OCI-LY1 (cell line): ENCODE measurements around the gene HMGB3.
A peak's percentile ranks its signal among the peaks of the same experiment; 100 is the strongest.
"Not testable (repeated sequence)": the region's sequence is repeated elsewhere in the genome, so short reads cannot be mapped to it uniquely, and the experiment has no call there.

Source experiments
- H2AFZ ChIP-seq: fragments of 200-600 bp; sonication (generic), shearing (Covaris generic); 2 replicates; pipeline ENCODE4 v1.6.0; 2014; ENCODE audit warnings: antibody characterized with exemption, mild to moderate bottlenecking, low read length
- H3F3A ChIP-seq: fragments of 200-600 bp; sonication (generic), shearing (Covaris generic); 2 replicates; pipeline ENCODE4 v1.6.0; 2014; ENCODE audit warnings: mild to moderate bottlenecking, antibody characterized with exemption, low read length, moderate library complexity; ENCODE audit not compliant: insufficient read depth
- H3K27ac ChIP-seq: fragments of 200-600 bp; sonication (generic); 2 replicates; pipeline ENCODE4 v1.5.1; 2014; ENCODE audit warnings: low read length, mixed run types, mild to moderate bottlenecking, low read depth; ENCODE audit not compliant: poor library complexity, severe bottlenecking
- H3K27me3 ChIP-seq: fragments of 200-600 bp; sonication (generic); 2 replicates; pipeline ENCODE4 v1.6.0; 2014; ENCODE audit warnings: antibody characterized with exemption, mild to moderate bottlenecking, low read length, moderate library complexity; ENCODE audit not compliant: insufficient read depth
- H3K36me3 ChIP-seq: fragments of 200-600 bp; sonication (generic); 2 replicates; pipeline ENCODE4 v1.6.1; 2014; ENCODE audit warnings: mild to moderate bottlenecking, antibody characterized with exemption, low read length, moderate library complexity, mixed read lengths; ENCODE audit not compliant: insufficient read depth
- H3K4me1 ChIP-seq: fragments of 200-600 bp; sonication (generic); 2 replicates; pipeline ENCODE4 v1.5.1; 2014; ENCODE audit warnings: mild to moderate bottlenecking, low read length, moderate library complexity; ENCODE audit not compliant: insufficient read depth, severe bottlenecking
- H3K4me2 ChIP-seq: fragments of 200-600 bp; sonication (generic), shearing (Covaris generic); 2 replicates; pipeline ENCODE4 v1.6.1; 2014; ENCODE audit warnings: low read length
- H3K4me3 ChIP-seq: fragments of 200-600 bp; sonication (generic); 2 replicates; pipeline ENCODE4 v1.5.1; 2014; ENCODE audit warnings: low read length, low read depth, mild to moderate bottlenecking, mixed read lengths; ENCODE audit not compliant: poor library complexity, severe bottlenecking
- H3K79me2 ChIP-seq: fragments of 200-600 bp; shearing (Covaris generic); 2 replicates; pipeline ENCODE4 v1.6.1; 2016; ENCODE audit warnings: mixed run types, low read length, mixed read lengths; ENCODE audit not compliant: insufficient read depth
- H3K9ac ChIP-seq: fragments of 200-600 bp; sonication (generic), shearing (Covaris generic); 2 replicates; pipeline ENCODE4 v1.6.1; 2014; ENCODE audit warnings: mild to moderate bottlenecking, low read length, mixed read lengths
- H3K9me2 ChIP-seq: fragments of 200-600 bp; sonication (generic), shearing (Covaris generic); 2 replicates; pipeline ENCODE4 v1.6.1; 2014; ENCODE audit warnings: low read depth, mild to moderate bottlenecking, low read length, mixed read lengths
- H3K9me3 ChIP-seq: fragments of 200-600 bp; shearing (Covaris generic); 2 replicates; pipeline ENCODE4 v1.6.1; 2014; ENCODE audit warnings: low read length, mixed read lengths
- H4K20me1 ChIP-seq: fragments of 200-600 bp; sonication (generic), shearing (Covaris generic); 2 replicates; pipeline ENCODE4 v1.6.0; 2016; ENCODE audit warnings: mild to moderate bottlenecking, low read length; ENCODE audit not compliant: insufficient read depth
- CTCF ChIP-seq: fragments of 200-600 bp; sonication (generic), shearing (Covaris generic); IDR thresholded peaks from 2 replicates; pipeline ENCODE4 v1.5.1; 2017; ENCODE audit warnings: mild to moderate bottlenecking, antibody characterized with exemption, low read length, moderate library complexity, mixed read lengths
- EZH2 ChIP-seq: fragments of 200-600 bp; sonication (generic), shearing (Covaris generic); IDR thresholded peaks from 2 replicates; pipeline ENCODE4 v1.8.0; 2017; ENCODE audit warnings: borderline replicate concordance, mixed run types, mild to moderate bottlenecking, antibody characterized with exemption, low read length, moderate library complexity, mixed read lengths

The HMGB3 gene

GRCh38 chrX:150983521-150984168, 510 bp downstream of the HMGB3 start:
- H3K27ac ChIP-seq: no peak overlapping the region
- no peak overlapping the region for H2AFZ ChIP-seq
- H3K4me2 ChIP-seq: peak overlapping the region; percentile 45; the same call in 1 of the 2 replicates

GRCh38 chrX:150984169-150984824, 1.2 kb downstream of the HMGB3 start:
- Histone ChIP-seq H3F3A (no peaks in the 10 kb centered on the region), H3K27ac (no peak overlapping the region), H3K9me3 (no peaks in the 10 kb centered on the region), H3K36me3 (peaks cover 29% of the 10 kb centered on the region), H3K4me1 (peaks cover 16% of the 10 kb centered on the region), H3K9me2 (no peaks in the 10 kb centered on the region), H4K20me1 (no peaks in the 10 kb centered on the region), H3K4me2 (peak overlapping the region; percentile 67), H3K9ac (peak overlapping the region; percentile 73), H3K4me3 (peak overlapping the region; percentile 67), H3K27me3 (no peaks in the 10 kb centered on the region), H2AFZ (no peak overlapping the region), H3K79me2 (no peaks in the 10 kb centered on the region)
- TF ChIP-seq CTCF (no peak), EZH2 (no peak)

More at GRCh38 chrX:150983521-150984168, 510 bp downstream of the HMGB3 start:
- no peaks in the 10 kb centered on the region for H3K9me3 ChIP-seq
- peak overlapping the region; percentile 81 for H3K9ac ChIP-seq
- peaks cover 16% of the 10 kb centered on the region for H3K4me1 ChIP-seq
- peak overlapping the region; percentile 74 for H3K4me3 ChIP-seq
- no peaks in the 10 kb centered on the region for H3K27me3 ChIP-seq
- H3K36me3 ChIP-seq: peaks cover 23% of the 10 kb centered on the region
- no peaks in the 10 kb centered on the region for H3F3A ChIP-seq
- TF ChIP-seq EZH2: no peak
- TF ChIP-seq CTCF: no peak
- H3K9me2 ChIP-seq: no peaks in the 10 kb centered on the region
- H4K20me1 ChIP-seq: no peaks in the 10 kb centered on the region
- no peaks in the 10 kb centered on the region for H3K79me2 ChIP-seq

DNA sequence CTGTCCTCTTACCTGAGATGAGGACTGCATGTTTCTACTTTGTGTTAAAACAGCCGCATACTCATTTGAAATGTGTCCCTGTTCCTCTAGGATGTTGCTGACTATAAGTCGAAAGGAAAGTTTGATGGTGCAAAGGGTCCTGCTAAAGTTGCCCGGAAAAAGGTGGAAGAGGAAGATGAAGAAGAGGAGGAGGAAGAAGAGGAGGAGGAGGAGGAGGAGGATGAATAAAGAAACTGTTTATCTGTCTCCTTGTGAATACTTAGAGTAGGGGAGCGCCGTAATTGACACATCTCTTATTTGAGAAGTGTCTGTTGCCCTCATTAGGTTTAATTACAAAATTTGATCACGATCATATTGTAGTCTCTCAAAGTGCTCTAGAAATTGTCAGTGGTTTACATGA, 4.6 kb downstream of the HMGB3 start:
- not testable (repeated sequence) for H3K4me2 ChIP-seq, H2AFZ ChIP-seq, H3F3A ChIP-seq, H3K79me2 ChIP-seq, H3K4me3 ChIP-seq, H3K9ac ChIP-seq, H3K27me3 ChIP-seq, H3K27ac ChIP-seq, H3K9me2 ChIP-seq, H4K20me1 ChIP-seq, H3K9me3 ChIP-seq
- Histone ChIP-seq H3K4me1 (peaks cover 11% of the 10 kb centered on the region), H3K36me3 (peaks cover 29% of the 10 kb centered on the region)

- no peak overlapping the region for H3K4me3 ChIP-seq
- no peaks in the 10 kb centered on the region for H3K9me3 ChIP-seq
- TF ChIP-seq CTCF (no peak), EZH2 (no peak)
- peaks cover 9% of the 10 kb centered on the region for H3K4me1 ChIP-seq
- H3K27ac ChIP-seq: no peak overlapping the region
- H3K9me2 ChIP-seq: no peaks in the 10 kb centered on the region
- H3K27me3 ChIP-seq: no peaks in the 10 kb centered on the region
- H3K4me2 ChIP-seq: no peak overlapping the region
- no peaks in the 10 kb centered on the region for H3K79me2 ChIP-seq
- no peak overlapping the region for H2AFZ ChIP-seq
- no peak overlapping the region for H3K9ac ChIP-seq
- H4K20me1 ChIP-seq: no peaks in the 10 kb centered on the region
- H3F3A ChIP-seq: no peaks in the 10 kb centered on the region
- H3K36me3 ChIP-seq: peaks cover 29% of the 10 kb centered on the region
These were observed 6.3 kb downstream of the HMGB3 start for GRCh38 chrX:150989420-150989819.
